ENCODE results near the gene MAPK14. TPM values are rescaled to one million over a fixed set of nuclear protein-coding genes. Genes with fewer than 3 reads are reported as not detected.
"Not testable (repeated sequence)": the region's sequence is repeated elsewhere in the genome, so short reads cannot be mapped to it uniquely, and the experiment has no call there.

The MAPK14 gene
- total and polyA plus RNA-seq, 10 of the 15 experiments (the other 5 are each of a cell fraction or from before 2014, with no cell fraction given), result 12.5 to 59.5 (median 43.0) TPM

- TF ChIP-seq CEBPZ (IDR thresholded peaks at IDR 0.05; ENCODE audit: low read depth, low read length) (no peak), NR2C2 (IDR thresholded peaks at IDR 0.05; ENCODE audit: borderline replicate concordance, control insufficient read depth, insufficient read length, low read depth) (no peak), SMC3 (IDR thresholded peaks at IDR 0.05; ENCODE audit: borderline replicate concordance, low read length) (no peak), E2F4 (IDR thresholded peaks at IDR 0.05; ENCODE audit: low read depth, low read length) (no peak)
These were observed 42.9 kb upstream of the MAPK14 start (continued) for GRCh38 chr6:35984701-35985100.

- POLR2A ChIA-PET, result interaction anchor here (0.7 kb wide), 1 partner anchor 56 kb away, joined by 3 read pairs; no protein-coding TSS in a partner anchor
- intact Hi-C loops (cut with micrococcal nuclease; ENCODE audit: unreplicated experiment); H3K36me3 ChIP-seq (ENCODE audit: control insufficient read depth in 2 of 2, insufficient read depth in 2 of 2, low read length in 1 of 2); CTCF ChIA-PET; H3K4me1 ChIP-seq (ENCODE audit: control insufficient read depth, insufficient read depth, low read length); H3K79me2 ChIP-seq (ENCODE audit: control insufficient read depth, insufficient read depth, low read length); H3K9me3 ChIP-seq (replicated peaks; ENCODE audit: control insufficient read depth, insufficient read depth, low read length); BruUV-seq (replicated peaks); H3K27ac ChIP-seq (ENCODE audit: control insufficient read depth, insufficient read depth); SMC1A ChIA-PET (ENCODE audit: uncharacterized antibody, unreplicated experiment); in situ Hi-C loops (cut with MboI); H4K20me1 ChIP-seq (ENCODE audit: control insufficient read depth, insufficient read depth); DNase-seq (ENCODE audit: low read depth, low spot score); H3K4me3 ChIP-seq; ATAC-seq; H3K27me3 ChIP-seq (replicated peaks in 1 of 2; ENCODE audit: control insufficient read depth in 2 of 2, insufficient read depth in 2 of 2, low read length in 1 of 2); H3K4me2 ChIP-seq (ENCODE audit: control insufficient read depth, insufficient read depth); H3K9ac ChIP-seq (ENCODE audit: control insufficient read depth, insufficient read depth, low read length); FAIRE-seq; H2AFZ ChIP-seq (ENCODE audit: control insufficient read depth, low read depth, low read length): not testable (repeated sequence)
- WGBS (ENCODE audit: insufficient coverage, insufficient replicate concordance, low lambda C conversion rate, missing lambda C conversion rate), result 52% methylated on average over 9 of the region's 9 CpGs
- RAD21 ChIA-PET (ENCODE audit: unreplicated experiment), result interaction anchor here (0.7 kb wide), 1 partner anchor 8 kb away, joined by 3 read pairs; no protein-coding TSS in a partner anchor
These were observed 39.6 kb upstream of the MAPK14 start for GRCh38 chr6:35988047-35988446.
